Stomach (tissue), 4 donors: ENCODE results near the gene ZNF541.

Experiments
- CTCF ChIP-seq, 7 experiments: fragments of 450-650 bp in 4 of 7; fragments of 200-600 bp in 3 of 7; sonication (generic) in 3 of 7; IDR thresholded peaks; one replicate each; pipeline ENCODE4 v1.5.1; 2016 to 2019; ENCODE audit warnings: antibody characterized with exemption in 7 of 7, control low read depth in 2 of 7, mild to moderate bottlenecking in 1 of 7
- EP300 ChIP-seq: sonication (generic); formaldehyde crosslinking; IDR thresholded peaks from one replicate; pipeline ENCODE4 v1.6.1; 2017; ENCODE audit warnings: antibody characterized with exemption
- POLR2A ChIP-seq, 4 donors: fragments of 450-650 bp; IDR thresholded peaks; one replicate each; pipeline ENCODE4 v1.6.1; 2016; ENCODE audit warnings: antibody characterized with exemption in 4 of 4, control low read depth in 2 of 4, mild to moderate bottlenecking in 1 of 4, moderate library complexity in 1 of 4
- POLR2AphosphoS5 ChIP-seq, 3 donors: sonication (generic); formaldehyde crosslinking; IDR thresholded peaks; one replicate each; pipeline ENCODE4 v1.6.1; 2016; ENCODE audit warnings: antibody characterized with exemption in 3 of 3

GRCh38 chr19:47582320-47582909 lies 9.5 kb upstream of the ZNF541 start:
- TF ChIP-seq CTCF (IDR thresholded peaks at IDR 0.05) (no peak), POLR2AphosphoS5 (IDR thresholded peaks at IDR 0.05) (no peak), POLR2A (IDR thresholded peaks at IDR 0.05) (no peak), EP300 (no peak)
